Astrocyte (in vitro differentiated cells and primary cell): ENCODE results near the gene JAGN1.

ENCODE experiments used
- EZH2 ChIP-seq: IDR thresholded peaks from 2 replicates; pipeline ENCODE4 v1.6.1; 2012; ENCODE audit warnings: mild to moderate bottlenecking, low read length, inconsistent platforms; ENCODE audit not compliant: insufficient read depth
- TF ChIP-seq, protein P1 (sequence below): IDR thresholded peaks from 2 replicates; pipeline ENCODE4 v1.5.1; 2011; ENCODE audit warnings: low read depth, mild to moderate bottlenecking, inconsistent platforms, low read length, moderate library complexity; ENCODE audit not compliant: insufficient read depth

- TF ChIP-seq, protein P1, sequence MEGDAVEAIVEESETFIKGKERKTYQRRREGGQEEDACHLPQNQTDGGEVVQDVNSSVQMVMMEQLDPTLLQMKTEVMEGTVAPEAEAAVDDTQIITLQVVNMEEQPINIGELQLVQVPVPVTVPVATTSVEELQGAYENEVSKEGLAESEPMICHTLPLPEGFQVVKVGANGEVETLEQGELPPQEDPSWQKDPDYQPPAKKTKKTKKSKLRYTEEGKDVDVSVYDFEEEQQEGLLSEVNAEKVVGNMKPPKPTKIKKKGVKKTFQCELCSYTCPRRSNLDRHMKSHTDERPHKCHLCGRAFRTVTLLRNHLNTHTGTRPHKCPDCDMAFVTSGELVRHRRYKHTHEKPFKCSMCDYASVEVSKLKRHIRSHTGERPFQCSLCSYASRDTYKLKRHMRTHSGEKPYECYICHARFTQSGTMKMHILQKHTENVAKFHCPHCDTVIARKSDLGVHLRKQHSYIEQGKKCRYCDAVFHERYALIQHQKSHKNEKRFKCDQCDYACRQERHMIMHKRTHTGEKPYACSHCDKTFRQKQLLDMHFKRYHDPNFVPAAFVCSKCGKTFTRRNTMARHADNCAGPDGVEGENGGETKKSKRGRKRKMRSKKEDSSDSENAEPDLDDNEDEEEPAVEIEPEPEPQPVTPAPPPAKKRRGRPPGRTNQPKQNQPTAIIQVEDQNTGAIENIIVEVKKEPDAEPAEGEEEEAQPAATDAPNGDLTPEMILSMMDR: no peak
- no peak for TF ChIP-seq EZH2
Measured at GRCh38 chr3:9940746-9941145, 50.3 kb downstream of the JAGN1 start.
